Measurements from ENCODE around the gene RSPH3.
A peak's percentile ranks its signal among the peaks of the same experiment; 100 is the strongest.
"Not testable (repeated sequence)": the region's sequence is repeated elsewhere in the genome, so short reads cannot be mapped to it uniquely, and the experiment has no call there.

The RSPH3 gene

DNA sequence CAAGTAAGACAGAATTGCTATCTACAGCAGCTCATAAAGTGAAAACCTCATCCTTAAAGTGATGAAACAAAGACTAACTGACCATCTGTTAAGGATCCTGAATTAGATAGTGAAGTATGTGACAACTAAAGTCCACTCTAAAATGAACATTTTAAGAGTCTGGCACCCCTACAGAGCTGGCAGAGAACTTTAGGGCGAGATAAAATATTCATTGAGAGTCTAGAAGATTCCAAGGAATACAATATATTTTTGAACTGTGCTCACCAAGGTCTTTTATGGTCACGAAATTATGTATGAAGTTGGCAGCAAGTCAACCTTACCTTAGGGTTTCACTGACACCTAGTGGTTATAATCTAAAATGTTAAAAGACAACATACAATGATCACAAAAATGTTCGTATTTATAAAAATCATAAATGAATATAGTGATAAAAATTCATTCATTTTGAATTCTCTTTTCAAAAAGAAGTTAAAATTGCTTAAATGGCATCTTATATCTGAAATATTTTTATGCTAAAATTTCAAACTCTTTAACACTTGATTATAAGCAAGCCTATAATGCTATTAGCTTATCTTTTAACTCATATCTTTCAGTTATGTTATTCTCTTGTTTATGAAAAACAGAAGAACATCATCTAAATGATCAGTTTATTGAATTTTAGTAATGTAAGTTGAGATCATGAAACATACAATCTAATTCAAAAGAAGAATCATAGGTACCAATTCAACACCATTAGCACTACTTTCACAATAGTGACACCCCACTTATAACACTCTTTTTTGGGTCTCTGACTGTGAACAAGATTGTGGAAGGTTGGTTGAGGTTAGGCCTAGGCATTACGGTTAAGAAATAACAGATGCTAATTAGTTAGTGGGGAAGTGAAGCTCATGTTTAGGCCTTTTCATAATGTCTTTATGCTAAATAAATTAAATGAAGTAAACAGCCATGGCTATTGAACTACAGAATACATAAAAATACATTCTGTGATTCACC, 27.5 kb downstream of the RSPH3 start:
- peak; percentile 67 for DNase-seq (ENCODE audit: low spot score)

DNA sequence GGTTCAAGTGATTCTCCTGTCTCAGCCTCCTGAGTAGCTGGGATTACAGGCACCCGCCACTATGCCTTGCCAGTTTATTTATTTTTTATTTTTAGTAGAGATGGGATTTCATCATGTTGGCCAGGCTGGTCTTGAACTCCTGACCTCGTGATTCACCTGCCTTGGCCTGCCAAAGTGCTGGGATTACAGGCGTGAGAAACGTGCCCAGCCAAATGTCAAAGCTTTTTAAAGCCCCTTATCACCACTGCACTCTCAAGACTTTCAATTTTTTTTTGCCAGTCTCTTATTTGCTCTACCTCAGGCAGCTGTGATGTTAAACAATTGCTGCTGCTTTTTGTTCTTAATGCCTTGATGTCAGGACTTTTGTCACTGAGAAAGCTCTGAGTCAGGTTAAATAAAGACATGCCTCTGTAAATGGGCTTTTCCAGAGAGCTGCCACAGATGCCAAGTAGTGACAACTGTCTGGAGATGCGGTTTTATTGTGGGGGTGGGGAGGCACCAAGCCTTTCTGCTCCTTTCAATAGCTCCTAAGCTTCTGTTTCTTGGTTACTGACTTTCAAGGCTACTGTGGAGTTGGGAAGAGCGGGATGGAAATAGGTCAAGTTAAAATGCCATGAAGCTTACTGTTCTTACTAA, 29.2 kb downstream of the RSPH3 start:
- DNase-seq (ENCODE audit: low spot score), result no peak

DNA sequence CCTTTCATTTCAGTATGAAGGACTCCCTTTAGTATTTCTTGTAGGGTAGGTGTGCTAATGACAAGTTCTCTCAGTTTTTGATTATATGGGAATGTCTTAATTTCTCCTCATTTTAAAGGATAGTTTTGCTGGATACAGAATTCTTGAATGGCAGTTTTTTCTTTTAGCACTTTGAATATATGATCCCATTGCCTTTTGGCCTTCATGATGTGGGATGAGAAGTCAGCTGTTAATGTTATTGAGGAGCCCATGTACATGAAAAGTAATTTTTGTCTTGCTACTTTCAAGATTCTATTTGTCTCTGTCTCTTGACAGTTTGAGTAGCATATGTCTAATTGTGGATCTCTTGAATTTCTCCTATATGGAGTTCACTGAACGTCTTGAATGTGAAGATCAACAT, 30.9 kb downstream of the RSPH3 start:
- no peak for DNase-seq (ENCODE audit: low spot score)

DNA sequence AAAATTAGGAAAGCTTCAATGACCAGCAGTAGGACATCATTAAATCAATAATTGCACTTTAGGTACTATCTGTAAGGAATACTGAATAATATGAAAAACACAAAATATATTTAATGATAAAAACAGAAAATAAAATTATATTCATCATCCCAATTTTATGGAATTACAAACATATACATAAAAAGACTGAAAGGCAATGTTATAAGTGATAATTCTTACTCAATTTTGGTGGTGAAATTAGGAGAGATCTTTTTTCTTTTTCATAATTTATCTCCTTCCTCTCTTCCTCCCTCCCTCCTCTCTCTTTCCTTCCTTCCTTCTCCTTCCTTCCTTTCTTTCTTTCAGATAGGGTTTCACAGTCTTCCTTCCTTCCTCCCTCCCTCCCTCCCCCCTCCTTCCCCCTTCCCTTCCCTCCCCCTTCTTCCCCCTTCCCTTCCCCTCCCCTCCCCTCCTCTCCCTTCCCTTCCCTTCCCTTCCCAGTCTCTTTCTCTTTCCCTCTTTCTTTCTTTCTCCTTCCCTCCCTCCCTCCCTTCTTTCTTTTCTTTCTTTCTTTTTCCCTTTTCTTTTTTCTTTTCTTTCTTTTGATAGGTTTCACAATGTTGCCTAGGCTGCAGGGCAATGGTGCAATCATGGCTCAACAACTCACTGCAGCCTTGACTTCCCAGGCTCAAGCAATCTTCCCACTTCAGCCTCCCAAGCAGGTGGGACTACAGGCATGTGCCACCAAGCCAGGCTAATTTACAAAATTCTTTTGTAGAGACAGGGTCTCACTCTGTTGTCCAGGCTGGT, 36.8 kb downstream of the RSPH3 start:
- no peak for DNase-seq (ENCODE audit: low spot score)

DNA sequence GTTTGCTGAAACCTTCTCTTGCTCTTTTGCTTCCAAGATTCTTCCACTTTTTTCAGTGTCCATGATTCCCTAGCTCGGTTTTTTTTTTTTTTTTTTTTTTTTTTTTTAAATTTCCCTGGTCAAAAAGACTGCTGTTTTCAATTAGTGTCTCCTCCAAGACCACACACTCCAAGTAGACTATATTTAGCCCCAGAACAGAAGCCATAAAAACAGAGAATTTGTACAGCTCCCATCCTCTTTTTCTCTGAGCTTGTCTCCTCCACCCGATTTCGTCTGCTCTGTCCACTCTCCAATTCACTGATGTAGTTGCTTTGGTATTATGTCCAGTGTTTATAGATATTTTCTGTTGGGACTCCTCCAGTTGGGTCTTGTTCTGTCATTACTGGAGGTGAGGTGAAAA, 37.6 kb downstream of the RSPH3 start:
- no peak for DNase-seq (ENCODE audit: low spot score)

DNA sequence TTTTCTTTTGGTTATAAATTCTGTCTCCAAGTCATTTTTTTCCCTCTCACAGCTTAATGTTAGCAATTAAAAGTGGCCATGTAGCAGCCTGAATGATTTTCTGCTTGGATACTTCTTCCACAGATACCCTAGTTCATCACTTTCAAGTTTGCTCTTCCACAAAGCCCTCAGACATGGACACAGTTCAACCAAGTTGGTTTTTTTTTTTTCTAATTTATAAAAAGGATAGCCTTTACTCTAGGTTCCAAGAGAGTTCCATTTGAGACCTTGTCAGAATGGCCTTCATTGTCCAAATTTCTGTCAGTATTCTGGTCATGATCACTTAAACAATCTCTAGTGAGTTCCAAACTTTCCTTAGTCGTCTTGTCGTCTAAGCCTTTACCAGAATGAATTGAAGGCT, 40.0 kb downstream of the RSPH3 start:
- DNase-seq (ENCODE audit: low spot score), result no peak

DNA sequence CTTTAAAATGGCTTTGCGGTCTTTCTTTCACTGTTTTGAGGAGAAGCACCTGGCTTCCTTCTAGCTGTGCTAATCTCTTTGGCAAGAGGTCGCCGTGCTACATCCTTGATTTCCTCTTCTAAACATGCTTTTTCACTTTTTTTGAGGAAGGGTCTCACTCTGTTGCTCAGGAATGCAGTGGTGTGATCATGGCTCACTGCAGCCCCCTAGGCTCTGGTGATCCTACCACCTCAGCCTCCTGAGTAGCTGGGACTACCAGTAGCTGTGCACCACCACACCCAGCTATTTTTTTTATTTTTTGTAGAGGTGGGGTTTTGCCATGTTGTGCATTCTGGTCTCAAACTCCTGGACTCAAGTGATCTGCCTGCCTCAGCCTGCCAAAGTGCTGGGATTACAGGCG, 40.5 kb downstream of the RSPH3 start:
- DNase-seq (ENCODE audit: low spot score), result no peak

DNA sequence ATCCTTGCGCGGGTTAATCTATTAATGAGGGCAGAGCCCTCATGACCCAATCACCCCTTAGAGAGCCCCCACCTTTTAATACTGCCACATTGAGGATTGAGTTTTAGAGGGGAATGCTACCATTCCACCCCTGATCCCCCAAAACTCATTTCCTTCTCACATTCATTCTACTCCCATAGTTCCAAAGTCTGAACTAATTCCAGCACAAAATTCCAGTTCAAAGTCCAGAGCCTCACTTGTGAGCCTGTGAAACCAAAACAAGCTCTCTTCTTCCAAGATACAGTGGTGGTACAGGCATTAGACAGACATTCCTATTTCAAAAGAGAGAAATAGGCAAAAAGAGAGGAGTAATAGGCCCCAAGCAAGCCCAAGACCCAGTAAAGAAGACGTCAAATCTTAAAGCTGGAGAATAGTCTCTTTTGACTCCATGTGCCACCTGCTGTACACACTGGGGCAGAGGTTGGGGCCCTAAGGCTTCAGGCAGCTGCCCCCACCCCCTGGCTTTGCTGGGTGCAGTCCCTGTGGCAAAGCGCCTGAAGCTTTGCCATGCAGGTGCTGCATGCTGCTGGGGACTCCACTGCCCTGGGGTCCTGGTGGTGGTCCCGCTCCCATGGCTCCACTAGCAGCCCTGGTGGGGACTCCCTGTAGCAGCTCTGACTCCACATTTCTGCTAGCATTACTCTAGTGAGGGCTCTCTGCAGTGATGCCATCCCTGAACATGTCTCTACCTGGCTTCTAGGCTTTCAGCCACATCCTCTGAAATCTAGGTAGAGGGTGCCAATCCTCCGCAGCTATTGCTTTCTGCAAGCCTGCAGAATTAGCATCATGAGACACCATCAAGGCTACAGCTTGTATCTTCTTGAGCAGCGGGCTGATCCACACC, 41.3 kb downstream of the RSPH3 start:
- peak; percentile 13 for DNase-seq (ENCODE audit: low spot score)

DNA sequence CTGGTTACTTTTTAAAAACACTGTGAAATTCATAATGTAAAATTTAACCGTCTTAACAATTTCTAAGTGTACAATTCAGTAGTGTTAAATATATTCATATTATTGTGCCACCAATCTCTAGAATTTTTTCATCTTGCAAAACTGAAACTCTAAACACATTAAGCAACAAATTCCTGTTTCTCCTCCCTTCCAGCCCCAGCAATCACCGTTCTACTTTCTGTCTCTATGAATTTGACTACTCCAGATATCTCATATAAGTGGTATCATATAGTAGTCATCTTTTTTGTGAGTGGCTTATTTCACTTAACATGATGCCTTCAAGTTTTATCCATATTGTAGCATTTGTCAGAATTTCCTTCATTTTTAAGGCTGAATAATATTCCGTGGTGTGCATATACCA, 44.7 kb downstream of the RSPH3 start:
- DNase-seq (ENCODE audit: low spot score), result no peak

DNA sequence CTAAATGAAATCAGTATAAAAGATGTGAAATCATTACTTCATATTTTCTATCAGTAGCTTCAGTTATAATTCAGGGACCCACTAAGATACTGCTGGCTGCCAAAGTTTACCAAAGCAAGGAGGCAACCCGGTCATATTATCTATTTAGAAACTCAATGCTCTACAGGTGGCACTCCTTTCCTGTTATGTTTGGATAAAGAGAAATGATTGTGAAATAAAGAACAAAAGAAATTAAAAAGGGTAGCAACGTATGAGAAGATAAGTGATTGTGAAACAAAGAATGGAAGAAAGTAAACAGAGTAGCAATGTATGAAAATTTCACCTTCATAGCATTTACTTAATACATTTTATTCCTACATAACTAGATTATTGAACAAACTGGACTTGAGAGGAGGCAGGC, 45.2 kb downstream of the RSPH3 start:
- no peak for DNase-seq (ENCODE audit: low spot score)

DNA sequence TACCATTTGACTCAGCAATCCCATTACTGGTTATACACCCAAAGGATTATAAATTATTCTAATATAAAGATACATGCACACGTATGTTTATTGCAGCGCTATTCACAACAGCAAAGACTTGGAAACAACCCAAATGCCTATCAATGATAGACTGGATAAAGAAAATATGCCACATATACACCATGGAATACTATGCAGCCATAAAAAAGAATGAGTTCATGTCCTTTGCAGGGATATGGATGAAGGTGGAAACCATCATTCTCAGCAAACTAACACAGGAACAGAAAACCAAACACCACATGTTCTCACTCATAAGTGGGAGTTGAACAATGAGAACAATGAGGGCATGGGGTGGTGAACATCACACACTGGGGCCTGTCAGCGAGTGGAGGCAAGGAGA, 48.0 kb downstream of the RSPH3 start:
- DNase-seq (ENCODE audit: low spot score), result not testable (repeated sequence)

DNA sequence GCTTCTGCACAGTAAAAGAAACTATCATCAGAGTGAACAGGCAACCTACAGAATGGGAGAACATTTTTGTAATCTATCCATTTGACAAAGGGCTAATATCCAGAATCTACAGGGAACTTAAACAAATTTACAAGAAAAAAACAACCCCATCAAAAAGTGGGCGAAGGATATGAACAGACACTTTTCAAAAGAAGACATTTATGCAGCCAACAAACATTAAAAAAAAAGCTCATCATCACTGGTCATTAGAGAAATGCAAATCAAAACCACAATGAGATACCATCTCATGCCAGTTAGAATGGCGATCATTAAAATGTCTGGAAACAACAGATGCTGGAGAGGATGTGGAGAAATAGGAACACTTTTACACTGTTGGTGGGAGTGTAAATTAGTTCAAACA, 48.4 kb downstream of the RSPH3 start:
- not testable (repeated sequence) for DNase-seq (ENCODE audit: low spot score)

DNA sequence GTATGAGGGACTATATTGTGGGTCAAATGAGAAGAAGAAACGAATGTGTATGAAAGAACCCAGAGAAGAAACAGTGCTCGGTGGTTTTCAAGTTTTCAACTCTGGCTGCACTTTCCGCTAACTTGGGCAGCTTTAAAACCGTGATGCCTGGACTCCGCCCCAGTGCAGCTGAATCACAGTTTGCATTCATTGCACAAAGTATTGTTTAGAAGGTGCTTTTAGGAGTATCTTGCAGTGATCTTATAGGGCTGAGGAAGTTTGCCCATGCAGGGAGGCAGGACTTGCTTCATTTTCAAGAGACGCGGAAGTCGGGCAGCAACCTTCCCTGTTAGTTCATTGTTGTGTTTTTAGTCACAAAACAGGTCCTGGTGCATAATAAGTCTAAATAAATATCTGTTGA, 52.7 kb downstream of the RSPH3 start:
- DNase-seq (ENCODE audit: low spot score), result no peak

DNA sequence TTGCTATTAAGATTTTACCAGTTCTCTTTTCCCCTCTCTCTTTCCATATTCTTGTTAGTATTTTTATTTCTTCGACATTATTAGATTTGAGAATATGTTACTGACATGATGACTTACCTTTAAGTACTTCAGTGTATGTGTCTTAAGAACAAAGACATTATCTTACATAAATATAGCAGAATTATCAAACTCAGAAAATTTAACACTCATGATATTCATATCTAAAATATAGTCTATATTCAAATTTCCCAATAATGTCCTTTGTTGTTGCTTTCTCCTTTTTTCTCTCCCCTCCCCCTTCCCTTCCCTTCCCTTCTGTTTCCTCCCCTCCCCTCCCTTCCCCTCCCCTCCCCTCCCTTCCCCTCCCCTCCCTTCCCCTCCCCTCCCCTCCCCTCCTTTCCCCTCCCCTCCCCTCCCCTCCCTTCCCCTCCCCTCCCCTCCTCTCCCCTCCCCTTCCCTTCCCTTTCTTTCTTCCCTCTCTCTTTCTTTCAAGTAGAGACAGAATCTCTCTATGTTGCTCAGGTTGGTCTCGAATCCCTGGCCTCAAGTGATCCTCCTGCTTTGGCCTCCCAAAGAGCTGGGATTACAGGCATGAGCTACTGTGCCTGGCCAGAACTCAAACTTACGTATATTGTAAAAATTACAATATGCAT, 56.5 kb downstream of the RSPH3 start:
- no peak for DNase-seq (ENCODE audit: low spot score)

DNA sequence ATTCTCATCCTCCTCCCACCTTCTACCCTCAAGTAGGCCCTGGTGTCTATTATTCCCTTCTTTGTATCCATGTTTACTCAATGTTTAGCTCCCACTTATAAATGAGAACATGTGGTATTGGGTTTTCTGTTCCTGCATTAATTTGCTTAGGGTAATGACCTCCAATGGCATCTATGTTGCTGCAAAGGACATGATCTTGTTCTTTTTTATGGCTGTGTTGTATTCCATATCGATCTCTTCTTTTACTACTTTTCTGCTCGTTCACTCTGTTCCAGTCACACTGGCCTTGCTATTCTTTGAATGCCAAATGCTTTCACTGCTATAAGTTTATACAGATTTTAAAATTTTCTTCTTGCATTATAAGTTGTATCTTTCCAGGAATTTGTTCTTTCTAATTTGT, 57.7 kb downstream of the RSPH3 start:
- DNase-seq (ENCODE audit: low spot score), result no peak

DNA sequence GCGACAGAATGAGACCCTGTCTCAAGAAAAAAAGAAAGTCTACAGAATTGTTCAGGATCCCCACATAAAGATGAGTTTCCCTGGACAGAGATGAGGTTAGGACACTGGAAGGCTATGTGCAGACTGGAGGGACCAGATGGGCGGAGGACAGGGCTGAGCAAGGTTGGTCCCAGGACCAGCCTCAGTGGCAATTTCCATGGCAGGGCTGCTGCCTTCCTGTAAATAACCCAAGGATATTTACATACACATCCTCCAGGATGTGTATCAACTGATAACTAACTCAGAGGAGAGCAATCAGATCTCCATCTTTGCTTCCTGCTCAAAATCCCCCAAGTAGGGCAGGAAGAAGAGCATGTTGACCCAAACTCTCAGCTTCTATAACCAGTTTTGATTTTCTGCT, 58.8 kb downstream of the RSPH3 start:
- no peak for DNase-seq (ENCODE audit: low spot score)

DNA sequence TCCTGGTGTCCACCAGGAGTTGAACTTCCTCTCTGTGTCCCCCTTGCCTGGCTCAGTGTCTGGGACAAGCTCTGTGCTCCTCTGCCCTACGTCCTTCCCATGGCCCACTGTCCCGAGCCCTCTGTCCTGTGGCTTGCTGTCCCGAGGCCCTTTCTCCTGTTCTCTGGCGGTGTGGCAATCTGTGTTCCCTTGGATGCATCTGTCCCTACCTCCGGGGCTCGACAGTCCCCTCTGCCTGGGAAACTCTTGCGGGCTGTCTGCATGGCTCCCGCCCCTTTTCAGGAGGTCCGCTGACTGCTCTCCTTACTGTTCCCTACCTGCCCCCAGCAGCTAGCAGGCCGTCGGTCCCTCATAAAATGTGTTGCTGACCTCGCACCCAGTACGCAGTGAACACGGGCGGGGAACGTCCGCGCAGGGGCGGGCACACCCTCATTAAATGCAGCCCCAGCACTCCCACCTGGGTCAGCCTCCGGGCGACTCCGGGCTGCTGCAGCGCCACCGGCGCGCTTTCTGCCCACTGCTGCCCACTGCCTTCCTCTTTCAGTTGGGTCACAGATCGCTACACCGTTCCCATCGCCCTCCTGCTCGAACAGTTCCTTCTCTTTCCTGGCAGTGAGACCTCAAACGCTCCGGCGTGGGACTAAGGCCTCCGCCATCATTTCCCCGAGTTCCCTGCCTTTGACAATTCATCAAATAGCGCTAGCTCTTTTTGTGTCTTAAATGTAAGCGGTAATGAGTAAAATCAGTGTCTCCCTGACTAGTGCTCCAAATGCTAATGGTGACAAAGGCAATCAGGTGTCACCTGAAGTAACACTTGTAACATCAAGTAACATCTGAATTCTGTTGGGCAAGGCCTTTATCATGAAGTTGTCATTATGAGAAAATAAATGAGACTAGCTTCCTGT, 60.5 kb downstream of the RSPH3 start:
- peak; percentile 2 for DNase-seq (ENCODE audit: low spot score)

DNA sequence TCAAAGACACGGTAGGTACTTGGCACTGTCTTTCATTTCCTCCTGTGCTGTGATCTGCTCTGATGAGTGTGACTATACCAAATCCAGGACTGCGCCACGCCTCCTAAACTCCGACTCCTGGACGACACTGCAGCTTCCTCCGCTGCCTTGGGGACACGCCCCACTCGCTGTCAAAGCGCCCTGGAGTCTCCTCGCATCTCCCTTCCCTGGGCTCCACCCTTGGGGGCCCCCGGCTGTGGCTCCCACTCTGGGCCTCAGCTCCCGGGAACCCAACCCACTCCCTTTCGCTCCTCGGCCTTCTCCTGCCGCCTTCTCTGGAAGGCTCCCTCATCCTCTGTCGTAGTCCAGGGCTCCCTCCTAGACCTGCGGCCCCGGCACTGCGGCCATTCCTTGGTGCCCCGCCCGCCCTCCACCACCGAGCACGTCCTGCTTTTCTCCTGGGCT, 61.2 kb downstream of the RSPH3 start:
- DNase-seq (ENCODE audit: low spot score), result no peak

DNA sequence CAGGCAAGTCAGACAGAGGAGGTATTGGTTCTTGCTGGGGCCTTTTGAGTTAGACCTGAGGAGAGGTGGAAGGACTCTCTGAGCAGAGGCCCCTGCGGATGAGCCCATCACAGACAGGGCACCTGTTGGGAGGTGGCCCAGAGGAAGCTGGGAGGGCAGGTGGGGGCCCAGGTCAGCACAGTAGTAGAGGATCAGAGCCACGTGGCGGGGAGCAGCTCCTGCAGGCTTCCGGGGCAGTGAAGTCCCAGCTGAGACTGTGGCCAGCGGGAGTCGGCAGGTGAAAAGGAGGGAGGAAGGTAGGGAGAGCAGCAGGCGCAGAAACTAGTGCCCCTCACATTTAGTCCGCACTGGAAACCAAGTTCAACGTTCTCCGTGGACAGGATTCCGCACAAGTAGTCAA, 61.8 kb downstream of the RSPH3 start:
- no peak for DNase-seq (ENCODE audit: low spot score)

DNA sequence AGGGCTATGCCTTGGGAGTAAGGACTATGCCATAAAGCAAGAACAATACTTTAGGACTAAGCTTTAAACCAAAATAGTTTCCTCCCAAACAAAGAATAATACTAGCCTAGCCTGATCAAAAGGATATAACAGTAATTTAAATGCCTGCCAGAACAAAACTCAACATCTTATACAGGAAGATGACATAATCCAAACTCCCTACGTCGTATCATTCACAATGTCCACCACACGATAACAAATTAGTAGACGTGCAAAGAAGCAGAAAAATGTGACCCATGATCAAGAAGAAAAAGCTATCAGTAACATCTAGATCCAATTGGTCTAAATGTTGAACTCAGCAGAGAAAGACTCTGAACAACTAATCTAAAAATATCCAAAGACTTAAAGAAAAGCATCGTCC, 65.8 kb downstream of the RSPH3 start:
- no peak for DNase-seq (ENCODE audit: low spot score)

Measured in CD4-positive, alpha-beta T cell treated with Interleukin-2 at 100 ng/mL for 4 hours (primary cell).